Ecto neural progenitor cell (in vitro differentiated cells): ENCODE results near the gene ISCA2.
A peak's percentile ranks its signal among the peaks of the same experiment; 100 is the strongest.

Experiments used
- DNase-seq: peaks from one replicate; pipeline ENCODE4 v3.0.0-alpha.2; 2018; ENCODE audit warnings: low spot score

Gene ISCA2

DNA sequence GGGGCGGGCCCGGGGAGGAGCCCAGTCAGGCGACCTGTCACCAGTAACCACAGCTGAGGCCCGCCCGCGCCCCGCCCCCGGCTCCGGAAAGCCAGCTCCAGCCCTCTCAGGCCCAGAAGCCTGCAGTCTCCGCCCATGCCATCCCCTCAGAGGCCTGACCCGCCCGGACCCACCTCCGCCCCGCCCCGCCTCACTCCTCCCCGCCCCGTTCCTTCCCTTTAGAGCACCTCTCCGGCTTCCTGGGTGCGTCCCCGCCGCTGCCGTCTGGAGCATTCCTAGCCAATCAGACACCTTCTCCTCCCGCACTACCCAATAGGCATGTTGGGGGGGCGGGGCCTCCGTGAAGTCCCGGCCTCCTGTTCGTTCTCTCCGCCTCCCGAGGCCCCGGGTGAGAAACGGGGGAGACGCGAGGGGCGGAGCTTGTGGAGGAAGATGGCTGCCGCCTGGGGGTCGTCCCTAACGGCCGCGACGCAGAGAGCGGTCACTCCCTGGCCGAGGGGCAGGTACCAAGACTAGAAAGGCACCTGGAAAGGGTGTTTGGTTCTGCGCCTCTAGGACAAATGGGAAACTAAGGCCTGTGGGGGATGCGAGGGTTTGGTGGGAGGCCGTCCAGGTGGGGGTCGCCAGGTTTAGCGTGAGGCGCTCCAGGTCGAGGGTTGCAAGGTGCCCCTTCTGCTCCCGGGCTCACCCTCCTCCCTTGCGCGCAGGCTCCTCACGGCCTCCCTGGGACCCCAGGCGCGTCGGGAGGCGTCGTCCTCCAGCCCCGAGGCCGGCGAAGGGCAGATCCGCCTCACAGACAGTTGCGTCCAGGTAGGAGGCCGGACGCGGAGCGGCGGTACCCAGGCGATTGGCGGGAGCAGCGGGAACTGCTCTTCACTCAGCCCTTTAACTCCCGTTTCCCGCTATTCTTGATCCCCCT, at the start of gene ISCA2:
ISCA2 (plus strand) TSS at position 423 of the 919 bp plus-strand sequence; CDS start at position 433, 10 bp downstream.
- peak; percentile 100 for DNase-seq

DNA sequence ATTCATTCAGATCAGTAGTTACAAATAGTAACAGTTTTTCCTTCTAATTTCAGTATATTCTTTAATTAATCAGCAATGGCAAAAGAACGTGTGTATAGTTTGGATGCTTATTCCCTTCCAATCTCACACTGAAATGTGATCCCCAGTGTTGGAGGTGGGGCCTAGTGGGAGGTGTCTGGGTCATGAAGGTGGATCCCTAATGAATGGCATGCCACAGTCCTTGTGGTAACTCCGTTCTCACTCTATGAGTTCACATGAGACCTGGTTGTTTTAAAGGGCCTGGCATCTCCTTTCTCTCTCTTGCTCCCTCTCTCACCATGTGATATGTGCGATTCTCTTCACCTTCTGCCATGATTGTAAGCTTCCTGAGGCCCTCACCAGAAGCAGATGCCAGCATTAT, 48.7 kb upstream of the ISCA2 start:
- peak; percentile 39 for DNase-seq

- DNase-seq: peak; percentile 15
These were observed 39.2 kb upstream of the ISCA2 start for GRCh38 chr14:74454397-74454796.

- DNase-seq: no peak
These were observed 36.6 kb upstream of the ISCA2 start for GRCh38 chr14:74456684-74457564.

DNA sequence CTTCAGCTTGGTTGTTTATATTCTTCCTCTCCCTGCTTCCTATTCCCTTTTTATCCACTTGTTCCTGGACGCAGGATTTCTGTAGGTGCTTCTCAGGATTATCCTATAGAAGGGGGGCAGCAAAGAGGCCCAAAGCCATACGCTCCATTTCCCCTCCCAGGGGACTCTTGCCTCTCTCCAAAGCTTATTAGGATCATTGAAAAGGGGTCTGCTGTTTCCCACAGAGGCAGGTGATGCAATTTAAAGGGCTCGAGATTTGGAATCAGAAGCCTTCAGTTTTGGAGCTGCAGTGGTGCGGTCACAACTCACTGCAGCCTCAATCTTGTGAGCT, 36.0 kb upstream of the ISCA2 start:
- DNase-seq: no peak

DNA sequence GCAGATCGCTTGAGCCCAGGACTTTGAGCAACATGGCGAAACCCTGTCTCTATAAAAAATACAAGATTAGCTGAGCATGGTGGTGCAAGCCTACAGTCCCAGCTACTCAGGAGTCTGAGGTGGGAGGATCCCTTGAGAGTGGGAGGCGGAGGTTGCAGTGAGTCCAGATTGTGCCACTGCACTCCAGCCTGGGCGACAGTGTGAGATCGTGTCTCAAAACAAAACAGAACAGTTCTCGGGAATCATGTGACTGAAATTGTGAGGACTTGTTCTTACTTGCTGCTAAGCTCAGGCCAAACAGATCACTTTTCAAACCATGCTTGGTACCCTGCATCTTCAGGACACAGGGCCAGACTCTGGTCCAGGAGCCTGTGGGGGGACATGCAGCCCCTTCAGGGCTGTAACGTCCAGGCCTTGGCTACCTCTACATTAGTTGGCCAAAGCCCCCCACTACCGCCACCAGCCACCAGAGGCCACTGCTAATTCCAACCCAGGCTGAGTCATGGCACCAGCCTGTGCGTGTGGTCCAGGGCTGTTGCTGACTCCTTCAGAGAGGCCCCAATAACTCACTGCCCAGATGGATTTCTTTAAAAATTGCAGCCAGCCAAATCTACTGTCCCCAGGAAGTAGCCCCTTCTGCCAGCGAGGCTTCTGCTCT, 34.1 kb upstream of the ISCA2 start:
- DNase-seq: peak; percentile 77

GRCh38 chr14:74459976-74460375, 33.6 kb upstream of the ISCA2 start:
- no peak for DNase-seq

- no peak for DNase-seq
These were observed 30.6 kb upstream of the ISCA2 start for GRCh38 chr14:74462993-74463392.

- DNase-seq: no peak
These were observed 29.9 kb upstream of the ISCA2 start for GRCh38 chr14:74463697-74464096.

- DNase-seq: no peak
These were observed 28.8 kb upstream of the ISCA2 start for GRCh38 chr14:74464785-74465184.

GRCh38 chr14:74465335-74465734, 28.2 kb upstream of the ISCA2 start:
- DNase-seq: no peak

DNA sequence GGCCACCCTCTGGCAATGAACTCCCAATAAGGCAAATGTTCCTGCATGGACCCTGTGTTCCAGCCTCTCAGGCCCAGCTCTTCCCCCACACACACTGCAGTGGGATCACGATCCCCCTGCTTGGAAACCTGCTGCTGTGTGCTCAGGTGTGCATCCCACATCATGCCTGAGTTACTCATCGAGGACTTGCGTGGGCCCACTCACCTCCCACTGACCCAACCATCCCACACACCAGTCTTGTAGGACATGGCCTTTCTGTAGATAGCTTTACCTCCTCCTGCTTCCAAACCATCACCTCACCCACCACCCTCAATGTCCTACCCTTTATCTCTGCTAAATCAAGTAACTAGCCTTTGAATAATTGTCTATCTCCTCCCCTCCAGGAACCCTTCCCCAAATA, 25.1 kb upstream of the ISCA2 start:
- DNase-seq: no peak

GRCh38 chr14:74469548-74470518, 23.7 kb upstream of the ISCA2 start:
- no peak for DNase-seq

- no peak for DNase-seq
These were observed 21.0 kb upstream of the ISCA2 start for GRCh38 chr14:74472601-74473000.

- DNase-seq: no peak
These were observed 19.2 kb upstream of the ISCA2 start for GRCh38 chr14:74474376-74474775.

GRCh38 chr14:74475678-74476077, 17.9 kb upstream of the ISCA2 start:
- DNase-seq: no peak

- DNase-seq: no peak
These were observed 17.5 kb upstream of the ISCA2 start for GRCh38 chr14:74476107-74476506.

DNA sequence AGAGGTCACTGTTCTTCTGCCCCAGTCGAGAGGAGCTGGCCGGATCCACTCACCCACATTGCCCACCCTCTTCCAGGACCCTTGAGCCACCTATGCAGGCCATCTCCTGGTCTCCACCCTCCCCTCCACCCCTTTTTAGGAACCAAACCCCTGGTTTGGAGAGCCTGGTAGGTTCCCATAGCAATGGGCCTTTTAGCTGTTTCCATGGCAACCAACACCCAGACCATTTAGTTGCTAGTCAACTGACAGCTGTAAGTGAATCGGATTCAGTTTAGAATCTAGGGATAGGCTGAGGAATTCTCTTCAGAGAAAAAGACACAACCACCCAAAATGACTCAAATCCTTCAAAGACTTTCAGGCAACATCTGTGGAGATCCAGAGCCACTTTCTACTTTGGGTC, 17.0 kb upstream of the ISCA2 start:
- no peak for DNase-seq

DNA sequence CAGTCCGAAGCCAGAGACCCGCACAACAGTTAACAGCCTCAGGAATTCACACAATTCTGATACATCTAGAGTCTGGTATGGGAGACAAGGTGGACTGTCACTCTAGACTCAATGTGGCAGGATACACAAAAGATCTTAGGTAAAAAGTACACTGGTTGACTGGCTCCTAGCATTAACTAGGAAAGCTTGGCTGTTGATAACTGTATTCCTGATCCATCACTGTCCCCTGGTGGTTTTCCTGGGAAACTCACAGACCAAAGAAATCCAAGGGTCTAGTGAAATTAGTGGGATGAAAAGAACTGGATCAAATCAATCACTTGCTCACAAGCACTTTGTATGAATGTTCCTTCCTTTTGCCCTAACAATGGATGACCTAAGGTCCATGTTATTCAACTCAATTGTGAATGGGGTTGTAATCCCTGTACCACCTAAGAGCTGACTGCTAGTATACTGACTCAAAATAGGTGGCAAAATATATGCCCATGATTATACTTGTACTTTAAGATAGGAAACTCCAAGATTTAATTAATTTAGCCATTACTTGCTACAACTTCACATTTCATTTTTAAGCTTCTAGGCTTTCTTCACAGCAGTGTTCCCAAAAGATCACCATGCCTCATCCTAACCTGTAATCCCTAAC, 14.4 kb upstream of the ISCA2 start:
- no peak for DNase-seq

- DNase-seq: no peak
These were observed 13.5 kb upstream of the ISCA2 start for GRCh38 chr14:74480046-74480445.

DNA sequence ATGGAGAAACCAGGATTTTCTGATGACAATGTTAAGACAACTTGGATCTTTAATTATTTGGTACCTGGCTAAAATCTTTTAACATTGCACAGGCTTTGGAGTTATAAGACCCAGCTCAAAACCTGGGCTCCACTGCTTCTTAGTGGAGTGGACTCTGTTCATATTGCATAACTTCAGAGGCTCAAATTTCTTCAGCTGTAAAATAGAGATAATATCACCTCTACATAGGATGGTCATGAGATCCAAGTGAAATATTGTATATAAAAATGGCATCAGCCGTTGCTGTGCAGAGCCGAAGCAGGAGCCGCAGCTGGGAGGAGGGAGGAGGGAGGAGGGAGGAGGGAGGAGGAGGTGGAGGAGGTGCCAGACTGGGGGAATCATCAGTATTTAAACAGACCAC, 11.0 kb upstream of the ISCA2 start:
- no peak for DNase-seq
